Body of pancreas (tissue), 4 donors: ENCODE data around the gene KRT12.

ENCODE experiments used
- POLR2A ChIP-seq, 3 donors: fragments of 450-650 bp; IDR thresholded peaks; one replicate each; pipeline ENCODE4 v1.6.1; 2016; ENCODE audit warnings: antibody characterized with exemption in 3 of 3, mild to moderate bottlenecking in 2 of 3
- TF ChIP-seq, protein P1 (sequence below), 7 experiments: fragments of 450-650 bp in 4 of 7; fragments of 200-600 bp in 3 of 7; sonication (generic) in 3 of 7; IDR thresholded peaks; one replicate each; pipeline ENCODE4 v1.5.1; 2016 to 2019; ENCODE audit warnings: antibody characterized with exemption in 7 of 7

DNA sequence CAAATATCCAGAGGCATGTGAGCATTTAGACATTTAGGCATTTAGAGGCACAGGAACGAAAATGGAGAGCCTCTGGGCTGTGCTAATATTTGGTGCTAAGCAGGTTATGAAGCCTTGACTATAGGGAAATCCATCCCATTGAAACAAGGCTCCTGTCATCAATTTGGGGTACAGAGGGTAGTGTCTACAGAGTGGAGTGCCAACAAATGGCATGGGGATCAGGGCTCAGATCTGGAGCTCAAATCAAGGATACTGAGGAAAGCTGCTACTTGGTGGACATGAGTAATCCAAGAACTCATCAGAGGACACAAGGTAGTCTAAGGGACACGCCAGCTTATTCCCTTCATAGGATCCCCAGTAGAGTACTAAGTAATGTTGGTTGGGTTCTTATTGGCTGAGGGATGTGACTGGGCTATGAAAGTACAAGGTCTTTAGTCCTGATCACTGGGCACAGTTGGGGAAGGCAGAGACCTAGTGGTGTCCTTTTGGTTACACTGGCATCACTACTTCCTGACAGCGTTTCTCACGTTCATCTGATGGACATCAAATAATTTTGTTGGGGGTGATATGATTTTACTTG lies 49.8 kb downstream of the KRT12 start:
- TF ChIP-seq, protein P1, sequence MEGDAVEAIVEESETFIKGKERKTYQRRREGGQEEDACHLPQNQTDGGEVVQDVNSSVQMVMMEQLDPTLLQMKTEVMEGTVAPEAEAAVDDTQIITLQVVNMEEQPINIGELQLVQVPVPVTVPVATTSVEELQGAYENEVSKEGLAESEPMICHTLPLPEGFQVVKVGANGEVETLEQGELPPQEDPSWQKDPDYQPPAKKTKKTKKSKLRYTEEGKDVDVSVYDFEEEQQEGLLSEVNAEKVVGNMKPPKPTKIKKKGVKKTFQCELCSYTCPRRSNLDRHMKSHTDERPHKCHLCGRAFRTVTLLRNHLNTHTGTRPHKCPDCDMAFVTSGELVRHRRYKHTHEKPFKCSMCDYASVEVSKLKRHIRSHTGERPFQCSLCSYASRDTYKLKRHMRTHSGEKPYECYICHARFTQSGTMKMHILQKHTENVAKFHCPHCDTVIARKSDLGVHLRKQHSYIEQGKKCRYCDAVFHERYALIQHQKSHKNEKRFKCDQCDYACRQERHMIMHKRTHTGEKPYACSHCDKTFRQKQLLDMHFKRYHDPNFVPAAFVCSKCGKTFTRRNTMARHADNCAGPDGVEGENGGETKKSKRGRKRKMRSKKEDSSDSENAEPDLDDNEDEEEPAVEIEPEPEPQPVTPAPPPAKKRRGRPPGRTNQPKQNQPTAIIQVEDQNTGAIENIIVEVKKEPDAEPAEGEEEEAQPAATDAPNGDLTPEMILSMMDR (IDR thresholded peaks at IDR 0.05) = no peak
- no peak for TF ChIP-seq POLR2A (IDR thresholded peaks at IDR 0.05)
